ENCODE measurements around the gene CACTIN.
"Not testable (repeated sequence)": the region's sequence is repeated elsewhere in the genome, so short reads cannot be mapped to it uniquely, and the experiment has no call there.

The CACTIN gene

DNA sequence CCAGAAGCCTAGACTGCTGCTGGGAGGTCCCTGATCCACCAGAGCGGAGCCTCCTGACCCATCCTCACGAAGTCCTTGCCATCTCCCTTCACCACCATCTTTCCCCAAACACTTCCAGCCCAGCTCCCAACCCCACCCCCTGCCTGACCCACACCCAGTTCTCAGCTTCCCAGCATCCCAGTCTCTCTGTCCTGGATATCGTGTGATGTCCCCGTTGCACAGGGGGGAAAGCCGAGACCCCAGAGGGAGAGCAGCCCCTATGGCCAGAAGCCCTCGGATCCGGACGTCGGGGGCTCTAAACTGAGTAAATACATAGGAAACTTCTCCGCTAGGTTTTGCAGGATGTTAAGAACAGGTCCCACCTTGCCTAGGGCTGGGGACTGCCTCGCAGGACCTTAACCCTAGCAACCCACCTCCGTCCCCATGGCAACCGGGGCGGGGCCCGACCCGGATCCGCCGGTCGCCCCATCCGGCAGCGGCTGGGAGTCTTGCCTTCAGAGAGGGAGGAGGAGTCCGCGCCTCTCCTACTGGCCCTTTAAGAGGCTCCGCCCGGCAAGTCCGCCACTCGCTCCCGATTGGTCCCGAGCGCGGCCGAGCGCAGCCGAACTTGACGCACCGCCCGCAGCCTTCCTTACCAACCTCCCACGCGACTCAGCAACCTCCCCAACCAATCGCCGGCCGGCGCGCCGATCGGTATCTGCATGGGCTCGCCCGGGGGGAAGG, 54.3 kb downstream of the CACTIN start:
- DNase-seq (ENCODE audit: low read depth in 3 of 3, low spot score in 1 of 3): peak; percentile 97 to 98 (median 98)

DNA sequence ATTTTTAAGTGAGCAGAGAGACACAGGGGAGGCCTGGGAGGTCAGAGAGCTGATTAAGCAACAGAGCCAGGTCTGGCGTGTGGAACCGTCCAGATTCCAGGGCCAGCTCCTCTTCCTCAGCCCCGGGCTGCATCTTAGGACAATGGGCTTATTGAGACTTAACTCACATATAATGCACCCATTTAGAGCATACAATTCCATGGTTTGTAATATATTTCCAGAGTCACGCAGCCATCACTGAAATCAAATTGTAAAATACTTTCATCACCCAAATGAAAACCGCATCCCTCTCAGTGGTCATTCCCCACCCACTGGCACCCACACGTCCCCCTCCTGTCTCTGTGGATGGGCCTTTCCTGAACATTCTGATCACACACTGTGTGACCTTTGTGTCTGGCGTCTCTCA, 56.0 kb downstream of the CACTIN start:
- DNase-seq (ENCODE audit: low read depth in 3 of 3, low spot score in 1 of 3): no peak

DNA sequence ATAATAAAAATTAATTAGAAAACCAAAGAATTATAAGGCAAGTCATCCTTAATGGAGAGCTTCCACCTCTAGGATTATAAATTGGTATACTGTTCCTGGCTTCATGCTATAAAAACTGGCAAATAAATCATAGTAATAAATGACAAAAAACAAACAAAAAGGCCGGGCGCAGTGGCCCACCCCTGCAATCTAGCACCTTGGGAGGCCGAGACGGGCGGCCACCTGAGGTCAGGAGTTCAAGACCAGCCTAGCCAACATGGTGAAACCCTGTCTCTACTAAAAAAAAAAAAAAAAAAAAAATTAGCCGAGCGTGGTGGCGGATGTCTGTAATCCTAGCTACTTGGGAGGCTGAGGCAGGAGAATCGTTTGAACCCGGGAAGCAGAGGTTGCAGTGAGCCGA, 56.5 kb downstream of the CACTIN start:
- not testable (repeated sequence) for DNase-seq (ENCODE audit: low read depth in 3 of 3, low spot score in 1 of 3)

DNA sequence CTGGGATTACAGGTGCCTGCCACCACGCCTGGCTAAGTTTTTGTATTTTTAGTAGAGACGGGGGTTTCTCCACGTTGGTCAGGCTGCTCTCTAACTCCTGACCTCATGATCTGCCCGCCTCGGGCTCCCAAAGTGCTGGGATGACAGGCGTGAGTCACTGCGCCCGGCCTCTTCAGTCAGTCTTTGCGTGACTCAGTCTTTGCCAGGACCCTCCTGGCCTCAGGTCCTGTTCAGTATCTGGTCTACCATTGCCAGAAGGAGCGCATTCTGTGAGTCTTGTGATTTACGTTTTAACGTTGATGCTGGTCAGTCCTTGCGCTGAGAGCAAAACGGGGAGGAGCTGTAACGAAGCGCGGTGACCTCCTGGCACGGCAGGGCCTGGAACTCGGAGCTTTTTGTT, 61.5 kb downstream of the CACTIN start:
- DNase-seq (ENCODE audit: low read depth in 3 of 3, low spot score in 1 of 3): no peak

DNA sequence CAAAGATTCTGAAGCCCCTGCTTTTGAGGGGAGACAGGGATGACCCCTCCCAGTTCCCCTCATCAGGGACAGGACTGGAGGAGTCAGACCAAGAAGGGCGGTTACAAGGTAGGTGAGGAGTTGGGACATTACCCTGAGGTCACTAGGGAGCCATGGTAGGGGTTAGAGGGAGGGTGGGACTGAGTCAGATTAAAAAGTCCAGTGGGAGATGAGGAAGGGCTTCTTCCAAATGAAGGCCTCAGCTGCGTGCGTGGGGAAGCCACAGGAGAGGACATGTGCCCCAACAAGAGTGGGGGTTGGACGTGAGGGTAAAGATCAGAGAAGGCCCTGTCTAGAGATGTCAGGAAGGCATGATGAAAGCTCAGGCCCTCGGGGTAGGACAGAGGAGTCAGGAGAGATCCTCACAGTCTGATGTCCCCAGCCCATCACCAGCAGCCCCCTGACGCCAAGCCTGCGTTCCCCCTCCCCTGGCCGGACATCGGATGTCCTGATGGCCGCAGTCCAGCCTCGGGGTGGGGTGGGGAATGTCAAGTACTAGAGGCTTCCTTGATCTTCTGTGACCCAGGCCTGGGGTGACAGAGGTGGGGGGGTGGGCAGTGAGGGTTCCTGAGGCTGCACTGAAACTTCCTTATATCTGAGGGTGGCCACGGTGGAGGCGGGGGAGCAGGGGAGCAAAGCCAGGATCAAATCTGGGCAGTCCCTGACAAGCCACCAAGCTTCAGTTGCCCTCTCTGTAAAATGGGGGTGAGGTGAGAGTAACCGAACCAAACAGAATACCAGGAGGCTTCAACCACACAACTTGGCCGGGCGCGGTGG, 62.7 kb downstream of the CACTIN start:
- no peak for DNase-seq (ENCODE audit: low read depth in 3 of 3, low spot score in 1 of 3)

Data from stimulated activated CD4-positive, alpha-beta T cell treated with anti-CD3 and anti-CD28 coated beads, TNF-alpha, amount 100 ng/mL, for 1 hour (primary cell).